Mesothelial cell of epicardium (in vitro differentiated cells): ENCODE data around the gene CYTH3. TPM values are rescaled to one million over a fixed set of nuclear protein-coding genes. Genes with fewer than 3 reads are reported as not detected.
"Not testable (repeated sequence)": the region's sequence is repeated elsewhere in the genome, so short reads cannot be mapped to it uniquely, and the experiment has no call there.

Source experiments
- DNase-seq, 2 experiments: peaks; one replicate each; pipeline ENCODE4 v3.0.0; 2021; ENCODE audit warnings: low spot score in 2 of 2; ENCODE audit not compliant: unreplicated experiment in 2 of 2
- H3K27ac Mint-ChIP-seq: 2 replicates; pipeline ENCODE4 v1.8.0; 2021; ENCODE audit warnings: mixed read lengths
- H3K27me3 Mint-ChIP-seq: 2 replicates; pipeline ENCODE4 v1.8.0; 2021; ENCODE audit warnings: low read depth, mixed read lengths
- H3K36me3 Mint-ChIP-seq: 2 replicates; pipeline ENCODE4 v1.8.0; 2021; ENCODE audit warnings: mixed read lengths
- H3K4me1 Mint-ChIP-seq: 2 replicates; pipeline ENCODE4 v1.8.0; 2021; ENCODE audit warnings: mixed read lengths
- H3K4me3 Mint-ChIP-seq: 2 replicates; pipeline ENCODE4 v1.8.0; 2021; ENCODE audit warnings: mild to moderate bottlenecking, moderate library complexity, mixed read lengths
- H3K9me3 Mint-ChIP-seq: 2 replicates; pipeline ENCODE4 v1.8.0; 2021; ENCODE audit warnings: mixed read lengths
- CTCF ChIP-seq: fragments of 200-600 bp; sonication (generic); IDR thresholded peaks from one replicate; pipeline ENCODE4 v1.5.0; 2021; ENCODE audit warnings: antibody characterized with exemption; ENCODE audit not compliant: unreplicated experiment
- total RNA-seq: library from RNA; stranded (reverse); gene quantifications from 3 replicates; pipeline ENCODE4 v1.2.1, GENCODE V29; 2021

CYTH3 gene
- total RNA-seq, 1 donor from 2014 or later = 29.2 TPM

- DNase-seq = no peak
- no peaks in the 10 kb centered on the region for H3K36me3 Mint-ChIP-seq
- no peak for TF ChIP-seq CTCF
- H3K9me3 Mint-ChIP-seq = no peaks in the 10 kb centered on the region
- H3K4me1 Mint-ChIP-seq = no peaks in the 10 kb centered on the region
- H3K27ac Mint-ChIP-seq = no peak overlapping the region
- no peak overlapping the region for H3K4me3 Mint-ChIP-seq
- no peaks in the 10 kb centered on the region for H3K27me3 Mint-ChIP-seq
These were observed 22.4 kb upstream of the CYTH3 start for GRCh38 chr7:6294839-6295238.

- Mint-ChIP-seq H3K36me3 (no peaks in the 10 kb centered on the region), H3K27ac (no peak overlapping the region), H3K9me3 (no peaks in the 10 kb centered on the region), H3K27me3 (no peaks in the 10 kb centered on the region), H3K4me1 (no peaks in the 10 kb centered on the region), H3K4me3 (no peak overlapping the region)
- DNase-seq = no peak
- TF ChIP-seq CTCF = no peak
These were observed 20.8 kb upstream of the CYTH3 start for GRCh38 chr7:6293202-6293601.

- not testable (repeated sequence) for H3K9me3 Mint-ChIP-seq, H3K4me3 Mint-ChIP-seq, H3K4me1 Mint-ChIP-seq, H3K27ac Mint-ChIP-seq, H3K36me3 Mint-ChIP-seq, H3K27me3 Mint-ChIP-seq, DNase-seq
These were observed 19.5 kb upstream of the CYTH3 start for GRCh38 chr7:6291941-6292340.

- H3K27me3 Mint-ChIP-seq = no peaks in the 10 kb centered on the region
- H3K27ac Mint-ChIP-seq = no peak overlapping the region
- no peaks in the 10 kb centered on the region for H3K36me3 Mint-ChIP-seq
- no peak for TF ChIP-seq CTCF
- no peak for DNase-seq
- no peaks in the 10 kb centered on the region for H3K9me3 Mint-ChIP-seq
- no peak overlapping the region for H3K4me3 Mint-ChIP-seq
- H3K4me1 Mint-ChIP-seq = no peaks in the 10 kb centered on the region
These were observed 19.1 kb upstream of the CYTH3 start for GRCh38 chr7:6291531-6291930.

- TF ChIP-seq CTCF = no peak
- Mint-ChIP-seq H3K27ac (no peak overlapping the region), H3K4me1 (no peaks in the 10 kb centered on the region)
These were observed 17.9 kb upstream of the CYTH3 start for GRCh38 chr7:6290319-6290741.

GRCh38 chr7:6288270-6288860, 15.9 kb upstream of the CYTH3 start:
- Mint-ChIP-seq H3K9me3 (peaks cover 4% of the 10 kb centered on the region), H3K27me3 (no peaks in the 10 kb centered on the region), H3K4me1 (peaks cover 2% of the 10 kb centered on the region), H3K36me3 (no peaks in the 10 kb centered on the region), H3K4me3 (no peak overlapping the region), H3K27ac (no peak overlapping the region)
- DNase-seq = no peak
- TF ChIP-seq CTCF = no peak

More at GRCh38 chr7:6290319-6290741, 17.9 kb upstream of the CYTH3 start:
- Mint-ChIP-seq H3K27me3 (no peaks in the 10 kb centered on the region), H3K4me3 (no peak overlapping the region), H3K36me3 (no peaks in the 10 kb centered on the region), H3K9me3 (no peaks in the 10 kb centered on the region)
- no peak for DNase-seq
